Measurements from ENCODE around the gene ARHGAP45. TPM values are rescaled to one million over a fixed set of nuclear protein-coding genes. Genes with fewer than 3 reads are reported as not detected.

Gene ARHGAP45
- total and polyA plus RNA-seq, 2 of the 8 experiments (the other 6 are each of a cell fraction or from before 2014, with no cell fraction given) = 31.4 to 41.8 TPM

- no peak overlapping the region for H2BK20ac ChIP-seq (ENCODE audit: low read length)
- no peak overlapping the region for H4K91ac ChIP-seq (replicated peaks; ENCODE audit: insufficient read length, low read length)
- H3K79me1 ChIP-seq (ENCODE audit: low read depth, low read length) = peaks cover 14% of the 10 kb centered on the region
- ChIA-PET POLR2A (ENCODE audit: partially characterized antibody) (interaction anchor here (1.2 kb wide), 1 partner anchor 42 kb away, joined by 3 read pairs; no protein-coding TSS in a partner anchor), CTCF (ENCODE audit: partially characterized antibody) (interaction anchor here (0.8 to 4.5 kb wide), 12 partner anchors 10 to 114 kb away, joined by 3 to 24 read pairs (median 4); no protein-coding TSS in a partner anchor)
- H3K56ac ChIP-seq (replicated peaks; ENCODE audit: insufficient read length, low read depth, low read length) = no peak overlapping the region
- H2BK15ac ChIP-seq (ENCODE audit: low read length) = no peak overlapping the region
- H2AFZ ChIP-seq (ENCODE audit: low read length) = no peak overlapping the region
- H3K4ac ChIP-seq (replicated peaks; ENCODE audit: insufficient read length, low read depth, low read length) = no peak overlapping the region
- no peaks in the 10 kb centered on the region; a peak in 1 of 4 replicates for H3K79me2 ChIP-seq (ENCODE audit: control insufficient read depth in 1 of 2, insufficient read depth in 2 of 2, low read length in 2 of 2)
- no peak overlapping the region for H2BK5ac ChIP-seq (ENCODE audit: low read depth, low read length)
- H3K4me1 ChIP-seq (replicated peaks in 1 of 4; ENCODE audit: control insufficient read depth in 3 of 4, insufficient read depth in 4 of 4, low read length in 3 of 4) = peaks cover 0 to 14% (median 7%) of the 10 kb centered on the region in 4 experiments; a peak in 6 of 7 replicates
- H3K23ac ChIP-seq (ENCODE audit: insufficient read length) = no peak overlapping the region
- no peak overlapping the region; the same call in 1 of the 2 replicates for H3K27ac ChIP-seq (ENCODE audit: low read depth, low read length)
- H3K27me3 ChIP-seq (replicated peaks in 1 of 4; ENCODE audit: control insufficient read depth in 3 of 4, extremely low read depth in 1 of 4, insufficient read depth in 3 of 4, low read length in 3 of 4) = no peaks in the 10 kb centered on the region
- H3K4me2 ChIP-seq (ENCODE audit: insufficient read depth in 1 of 2, low read depth in 2 of 2, low read length in 2 of 2) = no peak overlapping the region
- no peak overlapping the region for H3K18ac ChIP-seq (ENCODE audit: extremely low read depth, low read length)
- H4K5ac ChIP-seq (ENCODE audit: insufficient read length, low read depth, low read length) = no peak overlapping the region
- peaks cover 4 to 12% of the 10 kb centered on the region in 2 experiments for H4K20me1 ChIP-seq (replicated peaks in 1 of 2; ENCODE audit: control insufficient read depth in 1 of 2, insufficient read depth in 2 of 2, low read length in 2 of 2)
- H3K4me3 ChIP-seq (ENCODE audit: extremely low read depth in 1 of 4, insufficient read depth in 2 of 4, low read depth in 3 of 4, low read length in 4 of 4) = no peak overlapping the region
- no peaks in the 10 kb centered on the region for H3K9me3 ChIP-seq (ENCODE audit: insufficient read depth in 2 of 2, low read depth in 1 of 2, low read length in 1 of 2)
- FAIRE-seq (no peak), DNase-seq (ENCODE audit: low read depth in 1 of 2, low spot score in 2 of 2) (no peak)
- WGBS, 2 experiments (ENCODE audit: extremely low coverage in 1 of 2, insufficient coverage in 1 of 2, insufficient read length in 1 of 2, insufficient replicate concordance in 2 of 2, low coverage in 1 of 2, low lambda C conversion rate in 2 of 2, missing lambda C conversion rate in 1 of 2) = 92% methylated on average over 18 of the region's 18 CpGs; no CpG with 5 or more reads in 1 of the 2 experiments
- H3K9ac ChIP-seq (replicated peaks in 1 of 4; ENCODE audit: extremely low read depth in 1 of 4, low read depth in 3 of 4, low read length in 3 of 4) = no peak overlapping the region
- H3K36me3 ChIP-seq (ENCODE audit: control insufficient read depth in 2 of 4, insufficient read depth in 4 of 4, low read length in 3 of 4) = peaks cover 2 to 12% (median 4%) of the 10 kb centered on the region in 4 experiments; a peak in 4 of 8 replicates
- H2AK5ac ChIP-seq (ENCODE audit: low read depth, low read length) = no peak overlapping the region
- H2BK12ac ChIP-seq (ENCODE audit: low read depth, low read length) = no peak overlapping the region
- H2BK120ac ChIP-seq (replicated peaks; ENCODE audit: low read depth, low read length) = no peak overlapping the region
- peaks cover 4% of the 10 kb centered on the region; the same call in 1 of the 2 replicates for H3K23me2 ChIP-seq (ENCODE audit: low read depth, low read length)
- no peak overlapping the region for H3K14ac ChIP-seq (ENCODE audit: insufficient read length)
- H4K8ac ChIP-seq (ENCODE audit: extremely low read depth, insufficient read depth, low read length) = no peak overlapping the region
- TF ChIP-seq NRF1 (IDR thresholded peaks at IDR 0.05; ENCODE audit: low read depth, low read length) (no peak), SIN3A (conservative IDR thresholded peaks at IDR 0.05 in 1 of 2, IDR thresholded peaks at IDR 0.05 in 1 of 2; ENCODE audit: low read depth in 1 of 2, low read length in 2 of 2) (no peak), POLR2AphosphoS5 (IDR thresholded peaks at IDR 0.05; ENCODE audit: low read depth, low read length) (no peak), YY1 (IDR thresholded peaks at IDR 0.05; ENCODE audit: low read depth, low read length) (no peak), EZH2 (IDR thresholded peaks at IDR 0.05; ENCODE audit: low read depth, low read length, severe bottlenecking) (no peak), EGR1 (IDR thresholded peaks at IDR 0.05; ENCODE audit: borderline replicate concordance, low read depth, low read length) (no peak), HDAC2 (IDR thresholded peaks at IDR 0.05; ENCODE audit: borderline replicate concordance in 1 of 2, low read depth in 2 of 2, low read length in 2 of 2) (no peak), SP4 (IDR thresholded peaks at IDR 0.05; ENCODE audit: low read length) (no peak), TAF1 (IDR thresholded peaks at IDR 0.05; ENCODE audit: low read depth, low read length) (no peak)
- TF ChIP-seq, protein P1, sequence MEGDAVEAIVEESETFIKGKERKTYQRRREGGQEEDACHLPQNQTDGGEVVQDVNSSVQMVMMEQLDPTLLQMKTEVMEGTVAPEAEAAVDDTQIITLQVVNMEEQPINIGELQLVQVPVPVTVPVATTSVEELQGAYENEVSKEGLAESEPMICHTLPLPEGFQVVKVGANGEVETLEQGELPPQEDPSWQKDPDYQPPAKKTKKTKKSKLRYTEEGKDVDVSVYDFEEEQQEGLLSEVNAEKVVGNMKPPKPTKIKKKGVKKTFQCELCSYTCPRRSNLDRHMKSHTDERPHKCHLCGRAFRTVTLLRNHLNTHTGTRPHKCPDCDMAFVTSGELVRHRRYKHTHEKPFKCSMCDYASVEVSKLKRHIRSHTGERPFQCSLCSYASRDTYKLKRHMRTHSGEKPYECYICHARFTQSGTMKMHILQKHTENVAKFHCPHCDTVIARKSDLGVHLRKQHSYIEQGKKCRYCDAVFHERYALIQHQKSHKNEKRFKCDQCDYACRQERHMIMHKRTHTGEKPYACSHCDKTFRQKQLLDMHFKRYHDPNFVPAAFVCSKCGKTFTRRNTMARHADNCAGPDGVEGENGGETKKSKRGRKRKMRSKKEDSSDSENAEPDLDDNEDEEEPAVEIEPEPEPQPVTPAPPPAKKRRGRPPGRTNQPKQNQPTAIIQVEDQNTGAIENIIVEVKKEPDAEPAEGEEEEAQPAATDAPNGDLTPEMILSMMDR (IDR thresholded peaks at IDR 0.05; ENCODE audit: control extremely low read depth in 1 of 3, insufficient read depth in 1 of 3, low read depth in 1 of 3, low read length in 3 of 3) = no peak
Observed at GRCh38 chr19:1129535-1129934, 62.6 kb downstream of the ARHGAP45 start.
